Astrocyte of the spinal cord (primary cell): ENCODE measurements around the gene ARHGAP28.

Source experiments
- DNase-seq: peaks from one replicate; pipeline ENCODE4 v3.0.0; 2011; ENCODE audit warnings: low read depth, low spot score
- H3K4me3 ChIP-seq: 2 replicates; pipeline ENCODE4 v1.5.1; 2011; ENCODE audit warnings: low read depth, mild to moderate bottlenecking, low read length, moderate library complexity
- CTCF ChIP-seq: IDR thresholded peaks from 2 replicates; pipeline ENCODE4 v1.5.1; 2012; ENCODE audit warnings: low read depth, mild to moderate bottlenecking, low read length, inconsistent platforms
- in situ Hi-C: cut with HindIII; loops from 2 replicates; pipeline ENCODE4 v1.10.0; 2017; ENCODE audit warnings: low sequenced_read_pairs

Gene ARHGAP28

GRCh38 chr18:6729247-6730091 lies at the start of gene ARHGAP28:
Gene ARHGAP28 (plus strand): TSS chr18:6729716. CDS start chr18:6729822, 106 bp downstream.
- peak; percentile 28 for TF ChIP-seq CTCF
- peak within 1 kb of the TSS; percentile 67 for H3K4me3 ChIP-seq
- in situ Hi-C loops: no loop called here
- peak; percentile 97 for DNase-seq

- in situ Hi-C loops: no loop called here
- no peak for DNase-seq
- TF ChIP-seq CTCF: no peak
- no peak overlapping the region for H3K4me3 ChIP-seq
Measured at GRCh38 chr18:6681331-6681875, 48.1 kb upstream of the ARHGAP28 start.

GRCh38 chr18:6682437-6683111 lies 46.9 kb upstream of the ARHGAP28 start:
- no peak for DNase-seq
- TF ChIP-seq CTCF: no peak
- in situ Hi-C loops: no loop called here
- H3K4me3 ChIP-seq: no peak overlapping the region

- DNase-seq: no peak
Measured at GRCh38 chr18:6683112-6683876, 46.2 kb upstream of the ARHGAP28 start.

GRCh38 chr18:6687676-6688075 lies 41.8 kb upstream of the ARHGAP28 start:
- no peak overlapping the region for H3K4me3 ChIP-seq
- TF ChIP-seq CTCF: no peak
- in situ Hi-C loops: no loop called here
- no peak for DNase-seq

More at GRCh38 chr18:6683112-6683876, 46.2 kb upstream of the ARHGAP28 start:
- in situ Hi-C loops: no loop called here
- no peak overlapping the region for H3K4me3 ChIP-seq
- no peak for TF ChIP-seq CTCF

GRCh38 chr18:6708890-6709289 lies 20.6 kb upstream of the ARHGAP28 start:
- DNase-seq: no peak
- no peak overlapping the region for H3K4me3 ChIP-seq
- in situ Hi-C loops: no loop called here
- no peak for TF ChIP-seq CTCF
